Measurements from ENCODE around the gene NTNG2. TPM values are rescaled to one million over a fixed set of nuclear protein-coding genes. Genes with fewer than 3 reads are reported as not detected.

The NTNG2 gene
- total RNA-seq, 1 donor from 2014 or later, result 2.4 TPM

- Mint-ChIP-seq H3K4me1 (ENCODE audit: low read depth) (peaks cover 20% of the 10 kb centered on the region), H3K9me3 (ENCODE audit: low read depth) (no peaks in the 10 kb centered on the region), H3K27ac (peak overlapping the region; percentile 36), H3K4me3 (ENCODE audit: low read depth) (no peak overlapping the region), H3K27me3 (peaks cover 28% of the 10 kb centered on the region), H3K36me3 (ENCODE audit: insufficient read depth) (no peaks in the 10 kb centered on the region)
- no peak for TF ChIP-seq CTCF (IDR thresholded peaks at IDR 0.05; ENCODE audit: unreplicated experiment)
- DNase-seq (ENCODE audit: low spot score, unreplicated experiment), result no peak
Measured at GRCh38 chr9:132185073-132186009, 23.5 kb downstream of the NTNG2 start.

- no peaks in the 10 kb centered on the region for H3K9me3 Mint-ChIP-seq (ENCODE audit: low read depth)
- no peaks in the 10 kb centered on the region for H3K36me3 Mint-ChIP-seq (ENCODE audit: insufficient read depth)
- peaks cover 20% of the 10 kb centered on the region for H3K4me1 Mint-ChIP-seq (ENCODE audit: low read depth)
- H3K27me3 Mint-ChIP-seq, result peaks cover 13% of the 10 kb centered on the region
- no peak for TF ChIP-seq CTCF (IDR thresholded peaks at IDR 0.05; ENCODE audit: unreplicated experiment)
- no peak for DNase-seq (ENCODE audit: low spot score, unreplicated experiment)
- H3K27ac Mint-ChIP-seq, result peak overlapping the region; percentile 19
- peak overlapping the region; percentile 32 for H3K4me3 Mint-ChIP-seq (ENCODE audit: low read depth)
Measured at GRCh38 chr9:132187121-132187620, 25.3 kb downstream of the NTNG2 start.

- H3K27me3 Mint-ChIP-seq, result peaks cover 2% of the 10 kb centered on the region
- no peak overlapping the region for H3K27ac Mint-ChIP-seq
- no peak overlapping the region for H3K4me3 Mint-ChIP-seq (ENCODE audit: low read depth)
- peaks cover 10% of the 10 kb centered on the region for H3K4me1 Mint-ChIP-seq (ENCODE audit: low read depth)
- no peak for DNase-seq (ENCODE audit: low spot score, unreplicated experiment)
- H3K36me3 Mint-ChIP-seq (ENCODE audit: insufficient read depth), result no peaks in the 10 kb centered on the region
- no peak for TF ChIP-seq CTCF (IDR thresholded peaks at IDR 0.05; ENCODE audit: unreplicated experiment)
- H3K9me3 Mint-ChIP-seq (ENCODE audit: low read depth), result no peaks in the 10 kb centered on the region
Measured at GRCh38 chr9:132190966-132191365, 29.1 kb downstream of the NTNG2 start.

- Mint-ChIP-seq H3K9me3 (ENCODE audit: low read depth) (no peaks in the 10 kb centered on the region), H3K27me3 (no peaks in the 10 kb centered on the region), H3K4me1 (ENCODE audit: low read depth) (peaks cover 3% of the 10 kb centered on the region), H3K4me3 (ENCODE audit: low read depth) (no peak overlapping the region), H3K36me3 (ENCODE audit: insufficient read depth) (no peaks in the 10 kb centered on the region), H3K27ac (peak overlapping the region; percentile 76)
- DNase-seq (ENCODE audit: low spot score, unreplicated experiment), result no peak
- no peak for TF ChIP-seq CTCF (IDR thresholded peaks at IDR 0.05; ENCODE audit: unreplicated experiment)
Measured at GRCh38 chr9:132192728-132193127, 30.9 kb downstream of the NTNG2 start.

- peaks cover 3% of the 10 kb centered on the region for H3K4me1 Mint-ChIP-seq (ENCODE audit: low read depth)
- H3K27ac Mint-ChIP-seq, result no peak overlapping the region
- no peak overlapping the region for H3K4me3 Mint-ChIP-seq (ENCODE audit: low read depth)
- no peak for DNase-seq (ENCODE audit: low spot score, unreplicated experiment)
- TF ChIP-seq CTCF (IDR thresholded peaks at IDR 0.05; ENCODE audit: unreplicated experiment), result no peak
- no peaks in the 10 kb centered on the region for H3K27me3 Mint-ChIP-seq
- no peaks in the 10 kb centered on the region for H3K9me3 Mint-ChIP-seq (ENCODE audit: low read depth)
- H3K36me3 Mint-ChIP-seq (ENCODE audit: insufficient read depth), result no peaks in the 10 kb centered on the region
Measured at GRCh38 chr9:132193227-132194124, 31.6 kb downstream of the NTNG2 start.
